GM23338 (cell line): ENCODE measurements around the gene PRSS2. TPM values are rescaled to one million over a fixed set of nuclear protein-coding genes. Genes with fewer than 3 reads are reported as not detected.

Experiments
- ATAC-seq: fragments of 200-7000 bp; cut with Tn5 transposase; 3 replicates; pipeline ENCODE4 v1.9.1; 2020
- DNase-seq: peaks from one replicate; pipeline ENCODE4 v3.0.0-alpha.2; 2015; ENCODE audit warnings: low spot score
- H2AFZ ChIP-seq: fragments of 200-600 bp; sonication (generic); 2 replicates; pipeline ENCODE4 v1.8.0; 2016; ENCODE audit warnings: antibody characterized with exemption, mild to moderate bottlenecking, moderate library complexity
- H3F3A ChIP-seq: fragments of 200-600 bp; sonication (generic); replicated peaks from 2 replicates; pipeline ENCODE4 v1.8.0; 2017; ENCODE audit warnings: antibody characterized with exemption, mixed run types, low read depth
- H3K27ac ChIP-seq: fragments of 200-600 bp; sonication (generic); 2 replicates; pipeline ENCODE4 v1.6.1; 2016; ENCODE audit warnings: low read depth
- H3K27me3 ChIP-seq: fragments of 200-600 bp; sonication (generic); 2 replicates; pipeline ENCODE4 v1.8.0; 2016; ENCODE audit warnings: mild to moderate bottlenecking, mixed run types, moderate library complexity; ENCODE audit not compliant: insufficient read depth
- H3K36me3 ChIP-seq: fragments of 200-600 bp; sonication (generic); 2 replicates; pipeline ENCODE4 v1.8.0; 2016; ENCODE audit warnings: mild to moderate bottlenecking; ENCODE audit not compliant: insufficient read depth
- H3K4me1 ChIP-seq: fragments of 200-600 bp; sonication (generic); 2 replicates; pipeline ENCODE4 v1.8.0; 2016; ENCODE audit warnings: mild to moderate bottlenecking, moderate library complexity; ENCODE audit not compliant: insufficient read depth
- H3K4me2 ChIP-seq: fragments of 200-600 bp; sonication (generic); 2 replicates; pipeline ENCODE4 v1.7.1; 2017; ENCODE audit warnings: mixed run types
- H3K4me3 ChIP-seq: fragments of 200-600 bp; sonication (generic); 2 replicates; pipeline ENCODE4 v1.6.1; 2016; ENCODE audit warnings: mixed run types
- H3K79me2 ChIP-seq: fragments of 200-600 bp; sonication (generic); replicated peaks from 2 replicates; pipeline ENCODE4 v1.8.0; 2017; ENCODE audit warnings: mild to moderate bottlenecking; ENCODE audit not compliant: insufficient read depth
- H3K9me2 ChIP-seq: fragments of 200-600 bp; sonication (generic); 2 replicates; pipeline ENCODE4 v1.8.0; 2017; ENCODE audit not compliant: insufficient read depth
- H4K20me1 ChIP-seq: fragments of 200-600 bp; sonication (generic); replicated peaks from 2 replicates; pipeline ENCODE4 v1.8.0; 2017; ENCODE audit warnings: mild to moderate bottlenecking; ENCODE audit not compliant: insufficient read depth
- H3K27ac Mint-ChIP-seq: 2 replicates; pipeline ENCODE4 v1.8.0; 2020; ENCODE audit warnings: inconsistent platforms, mild to moderate bottlenecking, moderate library complexity, mixed read lengths
- H3K27me3 Mint-ChIP-seq: 3 replicates; pipeline ENCODE4 v1.8.0; 2022; ENCODE audit warnings: low read depth, mild to moderate bottlenecking, moderate library complexity, mixed read lengths, inconsistent platforms; ENCODE audit not compliant: insufficient read depth, poor library complexity
- H3K36me3 Mint-ChIP-seq: 3 replicates; pipeline ENCODE4 v1.8.0; 2021; ENCODE audit warnings: low read depth, mild to moderate bottlenecking, inconsistent platforms, moderate library complexity, mixed read lengths
- H3K4me1 Mint-ChIP-seq: 3 replicates; pipeline ENCODE4 v1.8.0; 2020; ENCODE audit warnings: mild to moderate bottlenecking, inconsistent platforms, mixed read lengths
- H3K4me3 Mint-ChIP-seq: 3 replicates; pipeline ENCODE4 v1.8.0; 2021; ENCODE audit warnings: moderate library complexity, mild to moderate bottlenecking, inconsistent platforms, mixed read lengths
- H3K9me3 Mint-ChIP-seq: 3 replicates; pipeline ENCODE4 v1.8.0; 2020; ENCODE audit warnings: moderate library complexity, mild to moderate bottlenecking, inconsistent platforms, mixed read lengths
- CREB1 ChIP-seq: fragments of 250-450 bp; sonication (Bioruptor Pico); IDR thresholded peaks from 2 replicates; pipeline ENCODE4 v1.5.0; 2020; ENCODE audit warnings: low read depth, mild to moderate bottlenecking, moderate library complexity
- EZH2 ChIP-seq: fragments of 200-600 bp; sonication (generic); IDR thresholded peaks from one replicate; pipeline ENCODE4 v1.8.0; 2017; ENCODE audit warnings: antibody characterized with exemption, mild to moderate bottlenecking, low read depth; ENCODE audit not compliant: unreplicated experiment
- JUNB ChIP-seq: IDR thresholded peaks from one replicate; pipeline ENCODE4 v1.6.1; 2016; ENCODE audit warnings: antibody characterized with exemption; ENCODE audit not compliant: unreplicated experiment
- NANOG ChIP-seq: IDR thresholded peaks from 2 replicates; pipeline ENCODE4 v1.6.1; 2016; ENCODE audit warnings: antibody characterized with exemption, borderline replicate concordance
- STAT1 ChIP-seq: IDR thresholded peaks from one replicate; pipeline ENCODE4 v1.6.1; 2016; ENCODE audit warnings: antibody characterized with exemption; ENCODE audit not compliant: unreplicated experiment
- ZNF331 ChIP-seq: fragments of 250-450 bp; sonication (Bioruptor Pico); IDR thresholded peaks from 2 replicates; pipeline ENCODE4 v1.5.0; 2020; ENCODE audit warnings: low read depth, mild to moderate bottlenecking, moderate library complexity
- polyA plus RNA-seq: library from polyadenylated mRNA; unstranded; fragments of >200 nt; fragmentation: Nextera tagmentation; extraction: Ambion mirVana; gene quantifications from 2 replicates; pipeline ENCODE4 v1.2.1, GENCODE V29; 2016
- total RNA-seq: library from RNA; depleted of rRNA; stranded (reverse); fragments of >200 nt; shearing (Covaris generic); gene quantifications from 2 replicates; pipeline ENCODE4 v1.2.3, GENCODE V29; 2014
- TF ChIP-seq, protein P1 (sequence below), 2 experiments: fragments of 200-600 bp in 1 of 2; sonication (generic) in 1 of 2; conservative IDR thresholded peaks; 2 replicates each; pipeline versions ENCODE4 v1.5.1 to v1.6.1; 2016 to 2017; ENCODE audit warnings: antibody characterized with exemption in 2 of 2, low read depth in 2 of 2, mild to moderate bottlenecking in 2 of 2, moderate library complexity in 1 of 2
- TF ChIP-seq, protein P2 (sequence below): fragments of 250-450 bp; sonication (Bioruptor Pico); IDR thresholded peaks from 2 replicates; pipeline ENCODE4 v1.5.0; 2020; ENCODE audit warnings: mild to moderate bottlenecking, moderate library complexity
- TF ChIP-seq, protein P3 (sequence below): IDR thresholded peaks from one replicate; pipeline ENCODE4 v1.6.1; 2018; ENCODE audit warnings: antibody characterized with exemption; ENCODE audit not compliant: unreplicated experiment
- TF ChIP-seq, protein P4 (sequence below): IDR thresholded peaks from 2 replicates; pipeline ENCODE4 v1.6.1; 2016; ENCODE audit warnings: antibody characterized with exemption

Gene PRSS2
- total and polyA plus RNA-seq, 2 experiments from 2014 or later, result not detected

DNA sequence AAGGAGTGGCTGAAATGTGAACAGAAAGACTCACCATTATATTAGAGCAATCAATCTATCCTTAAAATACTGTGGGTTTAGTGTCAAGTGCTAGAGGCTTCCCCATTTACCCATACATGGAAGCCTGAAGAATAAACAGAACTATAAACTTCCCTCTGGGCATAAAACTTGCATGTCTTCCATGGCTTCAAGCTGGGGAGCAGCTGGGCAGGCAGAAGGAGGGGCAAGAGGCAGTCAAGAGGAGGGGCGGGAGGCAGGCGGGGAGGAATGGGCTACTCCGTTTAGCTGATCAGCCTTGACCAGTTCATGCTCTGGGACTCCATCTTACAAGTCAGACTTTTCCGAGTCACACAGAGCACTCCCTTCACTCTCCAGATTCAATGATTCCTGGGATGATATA is 25.0 kb upstream of the PRSS2 start (continued):
- TF ChIP-seq, protein P1, sequence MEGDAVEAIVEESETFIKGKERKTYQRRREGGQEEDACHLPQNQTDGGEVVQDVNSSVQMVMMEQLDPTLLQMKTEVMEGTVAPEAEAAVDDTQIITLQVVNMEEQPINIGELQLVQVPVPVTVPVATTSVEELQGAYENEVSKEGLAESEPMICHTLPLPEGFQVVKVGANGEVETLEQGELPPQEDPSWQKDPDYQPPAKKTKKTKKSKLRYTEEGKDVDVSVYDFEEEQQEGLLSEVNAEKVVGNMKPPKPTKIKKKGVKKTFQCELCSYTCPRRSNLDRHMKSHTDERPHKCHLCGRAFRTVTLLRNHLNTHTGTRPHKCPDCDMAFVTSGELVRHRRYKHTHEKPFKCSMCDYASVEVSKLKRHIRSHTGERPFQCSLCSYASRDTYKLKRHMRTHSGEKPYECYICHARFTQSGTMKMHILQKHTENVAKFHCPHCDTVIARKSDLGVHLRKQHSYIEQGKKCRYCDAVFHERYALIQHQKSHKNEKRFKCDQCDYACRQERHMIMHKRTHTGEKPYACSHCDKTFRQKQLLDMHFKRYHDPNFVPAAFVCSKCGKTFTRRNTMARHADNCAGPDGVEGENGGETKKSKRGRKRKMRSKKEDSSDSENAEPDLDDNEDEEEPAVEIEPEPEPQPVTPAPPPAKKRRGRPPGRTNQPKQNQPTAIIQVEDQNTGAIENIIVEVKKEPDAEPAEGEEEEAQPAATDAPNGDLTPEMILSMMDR (conservative IDR thresholded peaks at IDR 0.05; ENCODE audit: low read depth in 2 of 2), result no peak
- TF ChIP-seq NANOG, result no peak
- no peak for TF ChIP-seq STAT1

DNA sequence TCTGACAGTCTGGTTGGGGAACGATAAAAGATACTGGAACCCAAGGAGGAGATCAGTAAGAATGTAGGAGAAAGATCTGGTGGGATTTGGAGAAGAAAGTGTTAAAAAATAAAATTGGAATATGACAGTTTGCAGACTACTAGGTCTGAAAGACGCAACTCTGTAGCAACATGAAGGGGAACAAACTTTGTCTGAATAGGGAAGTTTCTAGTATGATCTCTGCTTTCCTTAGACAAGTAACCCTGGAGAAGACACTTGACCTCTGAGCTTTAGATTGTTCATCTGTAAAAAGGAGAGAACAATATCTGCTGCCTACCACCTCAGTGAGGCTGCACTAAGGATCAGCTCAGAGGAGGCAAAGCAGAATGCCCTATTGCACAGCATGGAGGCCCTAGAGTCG is 24.5 kb upstream of the PRSS2 start:
- H3K36me3 Mint-ChIP-seq, result no peaks in the 10 kb centered on the region
- Histone ChIP-seq H2AFZ (no peak overlapping the region), H3F3A (no peaks in the 10 kb centered on the region), H4K20me1 (no peaks in the 10 kb centered on the region), H3K79me2 (no peaks in the 10 kb centered on the region), H3K4me3 (no peak overlapping the region), H3K4me2 (no peak overlapping the region), H3K36me3 (no peaks in the 10 kb centered on the region), H3K27ac (no peak overlapping the region), H3K4me1 (no peaks in the 10 kb centered on the region), H3K27me3 (no peaks in the 10 kb centered on the region), H3K9me2 (no peaks in the 10 kb centered on the region)
- DNase-seq (no peak), ATAC-seq (no peak)
- H3K27me3 Mint-ChIP-seq, result peaks cover 8% of the 10 kb centered on the region
- no peaks in the 10 kb centered on the region for H3K9me3 Mint-ChIP-seq
- H3K4me3 Mint-ChIP-seq, result no peak overlapping the region
- TF ChIP-seq JUNB (no peak), ZNF331 (CRISPR knock-in tag) (no peak), CREB1 (CRISPR knock-in tag) (no peak), EZH2 (no peak)
- TF ChIP-seq, protein P2, sequence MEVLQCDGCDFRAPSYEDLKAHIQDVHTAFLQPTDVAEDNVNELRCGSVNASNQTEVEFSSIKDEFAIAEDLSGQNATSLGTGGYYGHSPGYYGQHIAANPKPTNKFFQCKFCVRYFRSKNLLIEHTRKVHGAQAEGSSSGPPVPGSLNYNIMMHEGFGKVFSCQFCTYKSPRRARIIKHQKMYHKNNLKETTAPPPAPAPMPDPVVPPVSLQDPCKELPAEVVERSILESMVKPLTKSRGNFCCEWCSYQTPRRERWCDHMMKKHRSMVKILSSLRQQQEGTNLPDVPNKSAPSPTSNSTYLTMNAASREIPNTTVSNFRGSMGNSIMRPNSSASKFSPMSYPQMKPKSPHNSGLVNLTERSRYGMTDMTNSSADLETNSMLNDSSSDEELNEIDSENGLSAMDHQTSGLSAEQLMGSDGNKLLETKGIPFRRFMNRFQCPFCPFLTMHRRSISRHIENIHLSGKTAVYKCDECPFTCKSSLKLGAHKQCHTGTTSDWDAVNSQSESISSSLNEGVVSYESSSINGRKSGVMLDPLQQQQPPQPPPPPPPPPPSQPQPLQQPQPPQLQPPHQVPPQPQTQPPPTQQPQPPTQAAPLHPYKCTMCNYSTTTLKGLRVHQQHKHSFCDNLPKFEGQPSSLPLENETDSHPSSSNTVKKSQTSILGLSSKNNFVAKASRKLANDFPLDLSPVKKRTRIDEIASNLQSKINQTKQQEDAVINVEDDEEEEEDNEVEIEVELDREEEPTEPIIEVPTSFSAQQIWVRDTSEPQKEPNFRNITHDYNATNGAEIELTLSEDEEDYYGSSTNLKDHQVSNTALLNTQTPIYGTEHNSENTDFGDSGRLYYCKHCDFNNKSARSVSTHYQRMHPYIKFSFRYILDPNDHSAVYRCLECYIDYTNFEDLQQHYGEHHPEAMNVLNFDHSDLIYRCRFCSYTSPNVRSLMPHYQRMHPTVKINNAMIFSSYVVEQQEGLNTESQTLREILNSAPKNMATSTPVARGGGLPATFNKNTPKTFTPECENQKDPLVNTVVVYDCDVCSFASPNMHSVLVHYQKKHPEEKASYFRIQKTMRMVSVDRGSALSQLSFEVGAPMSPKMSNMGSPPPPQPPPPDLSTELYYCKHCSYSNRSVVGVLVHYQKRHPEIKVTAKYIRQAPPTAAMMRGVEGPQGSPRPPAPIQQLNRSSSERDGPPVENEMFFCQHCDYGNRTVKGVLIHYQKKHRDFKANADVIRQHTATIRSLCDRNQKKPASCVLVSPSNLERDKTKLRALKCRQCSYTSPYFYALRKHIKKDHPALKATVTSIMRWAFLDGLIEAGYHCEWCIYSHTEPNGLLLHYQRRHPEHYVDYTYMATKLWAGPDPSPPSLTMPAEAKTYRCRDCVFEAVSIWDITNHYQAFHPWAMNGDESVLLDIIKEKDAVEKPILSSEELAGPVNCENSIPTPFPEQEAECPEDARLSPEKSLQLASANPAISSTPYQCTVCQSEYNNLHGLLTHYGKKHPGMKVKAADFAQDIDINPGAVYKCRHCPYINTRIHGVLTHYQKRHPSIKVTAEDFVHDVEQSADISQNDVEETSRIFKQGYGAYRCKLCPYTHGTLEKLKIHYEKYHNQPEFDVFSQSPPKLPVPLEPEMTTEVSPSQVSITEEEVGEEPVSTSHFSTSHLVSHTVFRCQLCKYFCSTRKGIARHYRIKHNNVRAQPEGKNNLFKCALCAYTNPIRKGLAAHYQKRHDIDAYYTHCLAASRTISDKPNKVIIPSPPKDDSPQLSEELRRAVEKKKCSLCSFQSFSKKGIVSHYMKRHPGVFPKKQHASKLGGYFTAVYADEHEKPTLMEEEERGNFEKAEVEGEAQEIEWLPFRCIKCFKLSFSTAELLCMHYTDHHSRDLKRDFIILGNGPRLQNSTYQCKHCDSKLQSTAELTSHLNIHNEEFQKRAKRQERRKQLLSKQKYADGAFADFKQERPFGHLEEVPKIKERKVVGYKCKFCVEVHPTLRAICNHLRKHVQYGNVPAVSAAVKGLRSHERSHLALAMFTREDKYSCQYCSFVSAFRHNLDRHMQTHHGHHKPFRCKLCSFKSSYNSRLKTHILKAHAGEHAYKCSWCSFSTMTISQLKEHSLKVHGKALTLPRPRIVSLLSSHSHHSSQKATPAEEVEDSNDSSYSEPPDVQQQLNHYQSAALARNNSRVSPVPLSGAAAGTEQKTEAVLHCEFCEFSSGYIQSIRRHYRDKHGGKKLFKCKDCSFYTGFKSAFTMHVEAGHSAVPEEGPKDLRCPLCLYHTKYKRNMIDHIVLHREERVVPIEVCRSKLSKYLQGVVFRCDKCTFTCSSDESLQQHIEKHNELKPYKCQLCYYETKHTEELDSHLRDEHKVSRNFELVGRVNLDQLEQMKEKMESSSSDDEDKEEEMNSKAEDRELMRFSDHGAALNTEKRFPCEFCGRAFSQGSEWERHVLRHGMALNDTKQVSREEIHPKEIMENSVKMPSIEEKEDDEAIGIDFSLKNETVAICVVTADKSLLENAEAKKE (CRISPR knock-in tag), result no peak
- TF ChIP-seq, protein P3, sequence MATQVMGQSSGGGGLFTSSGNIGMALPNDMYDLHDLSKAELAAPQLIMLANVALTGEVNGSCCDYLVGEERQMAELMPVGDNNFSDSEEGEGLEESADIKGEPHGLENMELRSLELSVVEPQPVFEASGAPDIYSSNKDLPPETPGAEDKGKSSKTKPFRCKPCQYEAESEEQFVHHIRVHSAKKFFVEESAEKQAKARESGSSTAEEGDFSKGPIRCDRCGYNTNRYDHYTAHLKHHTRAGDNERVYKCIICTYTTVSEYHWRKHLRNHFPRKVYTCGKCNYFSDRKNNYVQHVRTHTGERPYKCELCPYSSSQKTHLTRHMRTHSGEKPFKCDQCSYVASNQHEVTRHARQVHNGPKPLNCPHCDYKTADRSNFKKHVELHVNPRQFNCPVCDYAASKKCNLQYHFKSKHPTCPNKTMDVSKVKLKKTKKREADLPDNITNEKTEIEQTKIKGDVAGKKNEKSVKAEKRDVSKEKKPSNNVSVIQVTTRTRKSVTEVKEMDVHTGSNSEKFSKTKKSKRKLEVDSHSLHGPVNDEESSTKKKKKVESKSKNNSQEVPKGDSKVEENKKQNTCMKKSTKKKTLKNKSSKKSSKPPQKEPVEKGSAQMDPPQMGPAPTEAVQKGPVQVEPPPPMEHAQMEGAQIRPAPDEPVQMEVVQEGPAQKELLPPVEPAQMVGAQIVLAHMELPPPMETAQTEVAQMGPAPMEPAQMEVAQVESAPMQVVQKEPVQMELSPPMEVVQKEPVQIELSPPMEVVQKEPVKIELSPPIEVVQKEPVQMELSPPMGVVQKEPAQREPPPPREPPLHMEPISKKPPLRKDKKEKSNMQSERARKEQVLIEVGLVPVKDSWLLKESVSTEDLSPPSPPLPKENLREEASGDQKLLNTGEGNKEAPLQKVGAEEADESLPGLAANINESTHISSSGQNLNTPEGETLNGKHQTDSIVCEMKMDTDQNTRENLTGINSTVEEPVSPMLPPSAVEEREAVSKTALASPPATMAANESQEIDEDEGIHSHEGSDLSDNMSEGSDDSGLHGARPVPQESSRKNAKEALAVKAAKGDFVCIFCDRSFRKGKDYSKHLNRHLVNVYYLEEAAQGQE, result no peak
- TF ChIP-seq, protein P4, sequence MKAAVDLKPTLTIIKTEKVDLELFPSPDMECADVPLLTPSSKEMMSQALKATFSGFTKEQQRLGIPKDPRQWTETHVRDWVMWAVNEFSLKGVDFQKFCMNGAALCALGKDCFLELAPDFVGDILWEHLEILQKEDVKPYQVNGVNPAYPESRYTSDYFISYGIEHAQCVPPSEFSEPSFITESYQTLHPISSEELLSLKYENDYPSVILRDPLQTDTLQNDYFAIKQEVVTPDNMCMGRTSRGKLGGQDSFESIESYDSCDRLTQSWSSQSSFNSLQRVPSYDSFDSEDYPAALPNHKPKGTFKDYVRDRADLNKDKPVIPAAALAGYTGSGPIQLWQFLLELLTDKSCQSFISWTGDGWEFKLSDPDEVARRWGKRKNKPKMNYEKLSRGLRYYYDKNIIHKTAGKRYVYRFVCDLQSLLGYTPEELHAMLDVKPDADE, result no peak
- H3K4me1 Mint-ChIP-seq, result no peaks in the 10 kb centered on the region
- H3K27ac Mint-ChIP-seq, result no peak overlapping the region
